GM06990 (cell line): ENCODE measurements around the gene TRAPPC2B.

Source experiments
- DNase-seq: peaks from one replicate; pipeline ENCODE4 v3.0.0-alpha.2; 2011; ENCODE audit not compliant: insufficient read length; ENCODE audit errors: extremely low read depth
- H3K27me3 ChIP-seq: replicated peaks from 2 replicates; pipeline ENCODE4 v1.6.0; 2011; ENCODE audit warnings: low read length; ENCODE audit not compliant: control insufficient read depth, insufficient read depth
- H3K36me3 ChIP-seq: 2 replicates; pipeline ENCODE4 v1.5.1; 2011; ENCODE audit warnings: low read length; ENCODE audit not compliant: control insufficient read depth, insufficient read depth
- H3K4me3 ChIP-seq: replicated peaks from 2 replicates; pipeline ENCODE4 v1.5.1; 2011; ENCODE audit warnings: low read depth, mild to moderate bottlenecking, control low read depth, low read length
- TF ChIP-seq, protein P1 (sequence below): IDR thresholded peaks from 2 replicates; pipeline ENCODE4 v1.5.1; 2011; ENCODE audit warnings: low read length, control low read depth, mild to moderate bottlenecking, inconsistent platforms; ENCODE audit not compliant: insufficient read depth, poor library complexity, severe bottlenecking

Gene TRAPPC2B

DNA sequence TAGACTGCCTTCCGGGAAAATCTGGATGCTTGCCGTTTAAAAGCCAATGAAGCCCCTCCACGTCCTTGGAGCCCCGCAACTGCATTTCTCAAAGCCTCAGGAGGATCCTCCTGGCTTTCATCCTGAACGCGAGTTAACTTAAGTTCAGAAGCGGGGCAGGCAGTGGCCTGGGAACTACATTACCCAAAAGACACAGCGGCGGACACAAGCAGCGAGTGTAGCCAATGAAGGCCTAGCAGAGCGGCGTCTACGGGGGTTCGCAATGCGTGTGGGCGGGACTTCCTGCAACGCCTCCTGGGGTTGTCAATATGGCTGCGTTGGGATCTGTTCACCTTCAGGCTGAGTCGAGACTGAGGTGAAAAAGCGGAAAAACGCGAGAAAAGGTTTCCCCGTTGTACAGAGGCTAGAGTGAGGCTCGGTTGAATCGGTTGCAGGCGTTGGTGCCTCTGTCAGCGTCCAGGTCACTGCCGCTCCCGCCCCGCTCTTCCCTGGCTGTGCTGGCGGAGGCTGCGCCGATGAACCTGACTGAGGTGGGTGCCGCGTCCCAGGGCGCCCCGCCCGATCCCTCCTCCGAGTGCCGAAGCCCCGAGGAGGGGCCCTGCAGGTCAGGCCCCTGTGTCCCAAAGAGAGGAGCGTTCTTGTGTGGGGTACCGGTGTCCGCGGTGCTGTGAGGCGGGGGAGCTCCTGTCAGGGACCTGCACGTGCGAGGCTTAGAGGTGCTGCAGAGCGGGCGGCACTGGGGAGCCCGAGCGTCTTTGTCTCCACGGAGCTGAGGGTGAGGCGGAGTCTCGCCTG, 47.7 kb downstream of the TRAPPC2B start, which contains the start of gene ZNF17:
ZNF17 (plus strand) TSS at position 285 of the 795 bp plus-strand sequence. CDS start 2,455 bp downstream, outside the sequence.
- peak; percentile 85 for DNase-seq
- peak within 1 kb of the TSS; percentile 86 for H3K4me3 ChIP-seq
- TF ChIP-seq, protein P1, sequence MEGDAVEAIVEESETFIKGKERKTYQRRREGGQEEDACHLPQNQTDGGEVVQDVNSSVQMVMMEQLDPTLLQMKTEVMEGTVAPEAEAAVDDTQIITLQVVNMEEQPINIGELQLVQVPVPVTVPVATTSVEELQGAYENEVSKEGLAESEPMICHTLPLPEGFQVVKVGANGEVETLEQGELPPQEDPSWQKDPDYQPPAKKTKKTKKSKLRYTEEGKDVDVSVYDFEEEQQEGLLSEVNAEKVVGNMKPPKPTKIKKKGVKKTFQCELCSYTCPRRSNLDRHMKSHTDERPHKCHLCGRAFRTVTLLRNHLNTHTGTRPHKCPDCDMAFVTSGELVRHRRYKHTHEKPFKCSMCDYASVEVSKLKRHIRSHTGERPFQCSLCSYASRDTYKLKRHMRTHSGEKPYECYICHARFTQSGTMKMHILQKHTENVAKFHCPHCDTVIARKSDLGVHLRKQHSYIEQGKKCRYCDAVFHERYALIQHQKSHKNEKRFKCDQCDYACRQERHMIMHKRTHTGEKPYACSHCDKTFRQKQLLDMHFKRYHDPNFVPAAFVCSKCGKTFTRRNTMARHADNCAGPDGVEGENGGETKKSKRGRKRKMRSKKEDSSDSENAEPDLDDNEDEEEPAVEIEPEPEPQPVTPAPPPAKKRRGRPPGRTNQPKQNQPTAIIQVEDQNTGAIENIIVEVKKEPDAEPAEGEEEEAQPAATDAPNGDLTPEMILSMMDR = no peak
- H3K27me3 ChIP-seq = no peaks in the 10 kb centered on the region
- peaks cover 11% of the 10 kb centered on the region for H3K36me3 ChIP-seq
